ENCODE data around the gene CCT8L2. TPM values are rescaled to one million over a fixed set of nuclear protein-coding genes. Genes with fewer than 3 reads are reported as not detected.
"Not testable (repeated sequence)": the region's sequence is repeated elsewhere in the genome, so short reads cannot be mapped to it uniquely, and the experiment has no call there.

The CCT8L2 gene
- total RNA-seq, 1 experiment from 2014 or later: not detected

DNA sequence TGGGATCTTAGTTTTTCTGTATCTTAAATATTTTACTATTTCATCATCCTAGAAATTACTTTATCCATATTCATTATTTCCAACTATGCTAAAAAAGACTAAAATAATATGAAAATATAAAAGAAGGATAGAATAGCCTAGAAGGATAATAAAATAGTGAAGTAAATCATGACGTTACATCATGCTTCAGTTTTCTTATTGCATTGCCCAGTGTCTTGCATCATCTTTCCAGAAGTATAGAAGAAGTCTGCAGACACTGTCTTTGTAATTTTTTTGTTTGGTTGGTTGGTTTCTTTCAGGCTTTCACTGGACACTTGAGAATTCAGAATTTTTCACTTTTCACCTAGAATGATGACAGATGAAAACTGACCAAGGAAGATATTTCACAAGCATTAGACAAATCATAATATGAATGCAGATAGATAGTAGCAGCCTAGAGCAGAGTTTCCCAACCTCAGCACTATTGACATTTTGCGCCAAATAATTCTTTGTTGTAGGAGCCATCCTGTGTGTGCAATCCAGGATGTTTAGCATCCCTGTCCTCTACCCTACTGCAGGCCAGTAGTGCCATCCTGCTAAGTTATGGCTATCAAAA is 23.3 kb downstream of the CCT8L2 start:
- not testable (repeated sequence) for H3K56ac ChIP-seq (ENCODE audit: insufficient read length, low read depth, low read length); H2AFZ ChIP-seq (ENCODE audit: low read length); H2AK5ac ChIP-seq (ENCODE audit: insufficient read length, low read length); H3T11ph ChIP-seq (ENCODE audit: low read length); H4K8ac ChIP-seq (replicated peaks; ENCODE audit: insufficient read length, low read depth, low read length); H3K14ac ChIP-seq (ENCODE audit: insufficient read depth, low read length); H2BK12ac ChIP-seq (ENCODE audit: insufficient read length, low read depth, low read length); H4K91ac ChIP-seq (ENCODE audit: insufficient read length, low read depth, low read length); H3K27ac Mint-ChIP-seq; H2BK5ac ChIP-seq (ENCODE audit: insufficient read length, low read length); DNase-seq; H3K27ac ChIP-seq (ENCODE audit: insufficient read length, low read depth, low read length); H4K5ac ChIP-seq (ENCODE audit: insufficient read length, low read depth, low read length); H3K4me2 ChIP-seq (ENCODE audit: insufficient read depth, insufficient read length, low read length); H3K9me3 ChIP-seq (ENCODE audit: control insufficient read depth, low read depth, low read length); H2BK120ac ChIP-seq (ENCODE audit: low read depth, low read length, poor library complexity, severe bottlenecking); H3K23ac ChIP-seq (ENCODE audit: insufficient read length, low read depth, low read length); H3K4me3 Mint-ChIP-seq; H2BK20ac ChIP-seq (ENCODE audit: low read depth, low read length, poor library complexity, severe bottlenecking); H3K9ac ChIP-seq (ENCODE audit: extremely low read depth, insufficient read length, low read length); H4K20me1 ChIP-seq (ENCODE audit: control insufficient read depth, insufficient read depth, insufficient read length); H3K27me3 ChIP-seq (ENCODE audit: insufficient read depth, low read length); H3K18ac ChIP-seq (ENCODE audit: insufficient read length, low read depth, low read length); H3K79me2 ChIP-seq (ENCODE audit: insufficient read depth, low read length); H3K4me1 ChIP-seq (ENCODE audit: insufficient read depth, low read length); H2BK15ac ChIP-seq (ENCODE audit: low read depth, low read length); H3K4ac ChIP-seq (ENCODE audit: low read depth, low read length); H3K36me3 Mint-ChIP-seq (ENCODE audit: insufficient read depth in 1 of 3, low read depth in 3 of 3); H3K23me2 ChIP-seq (ENCODE audit: insufficient read length, low read depth, low read length, poor library complexity, severe bottlenecking); H3K79me1 ChIP-seq (ENCODE audit: insufficient read depth, low read depth, low read length, poor library complexity, severe bottlenecking); H3K4me1 Mint-ChIP-seq; H3K27me3 Mint-ChIP-seq (ENCODE audit: low read depth)
- H3K9me3 Mint-ChIP-seq: peaks cover 32 to 43% of the 10 kb centered on the region in 2 experiments
- WGBS (ENCODE audit: extremely low coverage, insufficient read length, low lambda C conversion rate): no CpG with 5 or more reads among the region's 2 CpGs
